ENCODE data around the gene PLIN5. TPM values are rescaled to one million over a fixed set of nuclear protein-coding genes. Genes with fewer than 3 reads are reported as not detected.
"Not testable (repeated sequence)": the region's sequence is repeated elsewhere in the genome, so short reads cannot be mapped to it uniquely, and the experiment has no call there.

Gene PLIN5
- polyA plus RNA-seq, 3 donors from 2014 or later: not detected

GRCh38 chr19:4543842-4544647 is 9.0 kb upstream of the PLIN5 start:
- H3K27ac Mint-ChIP-seq: no peak overlapping the region
- no peaks in the 10 kb centered on the region for H3K9me3 Mint-ChIP-seq
- no peak for DNase-seq
- H3K4me1 Mint-ChIP-seq: no peaks in the 10 kb centered on the region
- no peak overlapping the region for H3K4me3 Mint-ChIP-seq
- peaks cover 0 to 3% (median 1%) of the 10 kb centered on the region in 3 donors for H3K27me3 Mint-ChIP-seq (ENCODE audit: low read depth in 3 of 3)
- no peaks in the 10 kb centered on the region for H3K36me3 Mint-ChIP-seq

GRCh38 chr19:4542896-4543841 is 8.1 kb upstream of the PLIN5 start:
- DNase-seq: no peak
- no peaks in the 10 kb centered on the region for H3K9me3 Mint-ChIP-seq
- H3K36me3 Mint-ChIP-seq: no peaks in the 10 kb centered on the region
- H3K4me3 Mint-ChIP-seq: no peak overlapping the region
- peaks cover 0 to 3% (median 1%) of the 10 kb centered on the region in 3 donors for H3K27me3 Mint-ChIP-seq (ENCODE audit: low read depth in 3 of 3)
- no peaks in the 10 kb centered on the region for H3K4me1 Mint-ChIP-seq
- no peak overlapping the region for H3K27ac Mint-ChIP-seq

- H3K27ac Mint-ChIP-seq; H3K4me3 Mint-ChIP-seq; H3K4me1 Mint-ChIP-seq; H3K9me3 Mint-ChIP-seq; H3K36me3 Mint-ChIP-seq; DNase-seq; H3K27me3 Mint-ChIP-seq (ENCODE audit: low read depth in 3 of 3): not testable (repeated sequence)
Measured at GRCh38 chr19:4541806-4542145, 6.8 kb upstream of the PLIN5 start.

- DNase-seq: no peak
- no peaks in the 10 kb centered on the region for H3K36me3 Mint-ChIP-seq
- no peak overlapping the region for H3K27ac Mint-ChIP-seq
- no peak overlapping the region for H3K4me3 Mint-ChIP-seq
- H3K4me1 Mint-ChIP-seq: no peaks in the 10 kb centered on the region
- no peaks in the 10 kb centered on the region for H3K9me3 Mint-ChIP-seq
- peaks cover 0 to 4% (median 3%) of the 10 kb centered on the region in 3 donors for H3K27me3 Mint-ChIP-seq (ENCODE audit: low read depth in 3 of 3)
Measured at GRCh38 chr19:4541114-4541805, 6.2 kb upstream of the PLIN5 start.

DNA sequence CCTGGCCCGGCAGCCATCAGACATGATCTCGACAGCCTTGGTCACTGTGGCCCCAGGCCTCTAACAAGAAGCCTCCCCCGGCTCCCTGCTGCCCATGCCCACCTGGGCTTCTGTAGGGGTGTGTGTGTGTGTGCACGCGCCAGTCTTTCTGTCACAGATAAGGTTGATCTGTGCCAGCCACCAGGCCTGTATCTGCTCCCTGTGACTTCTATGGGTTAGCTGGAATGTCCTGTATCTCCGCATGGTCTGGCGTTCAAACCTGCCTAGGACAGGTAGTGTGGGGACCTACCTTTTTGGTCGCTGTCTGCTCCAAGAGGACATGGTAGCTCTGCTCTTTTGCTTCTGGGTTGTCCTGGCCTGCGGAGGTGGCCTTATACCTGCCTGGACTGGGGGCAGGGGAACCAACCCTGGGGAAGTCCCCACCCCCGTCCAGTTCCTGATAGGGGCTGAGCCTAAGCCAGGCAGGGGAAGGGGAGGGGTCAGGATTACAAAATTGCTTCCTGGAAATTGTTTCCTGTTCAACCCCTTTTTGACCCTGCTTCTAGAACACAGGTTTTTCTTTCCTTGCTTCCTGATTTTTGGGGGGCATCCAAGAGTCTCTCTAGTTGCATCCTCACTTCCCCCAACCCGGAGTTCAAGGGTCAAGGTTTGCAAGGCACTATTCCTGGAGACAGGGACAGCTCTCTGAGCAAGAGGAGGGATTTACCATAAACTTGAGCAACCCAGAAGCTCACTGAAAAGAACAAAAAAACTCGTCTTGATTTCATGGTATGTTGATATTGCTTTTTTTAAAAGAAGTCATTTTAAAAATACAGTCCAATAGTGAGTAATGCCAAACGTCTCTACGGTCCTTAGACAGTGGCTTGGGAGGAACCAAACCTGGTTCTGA is 4.9 kb upstream of the PLIN5 start, which contains the start of gene LRG1:
Gene LRG1, minus strand, starts transcription at position 344 of the 889 bp plus-strand sequence. Its CDS starts 23 bp downstream, at position 321.
- H3K27me3 Mint-ChIP-seq (ENCODE audit: low read depth in 3 of 3): peaks cover 0 to 4% (median 4%) of the 10 kb centered on the region in 3 donors

DNA sequence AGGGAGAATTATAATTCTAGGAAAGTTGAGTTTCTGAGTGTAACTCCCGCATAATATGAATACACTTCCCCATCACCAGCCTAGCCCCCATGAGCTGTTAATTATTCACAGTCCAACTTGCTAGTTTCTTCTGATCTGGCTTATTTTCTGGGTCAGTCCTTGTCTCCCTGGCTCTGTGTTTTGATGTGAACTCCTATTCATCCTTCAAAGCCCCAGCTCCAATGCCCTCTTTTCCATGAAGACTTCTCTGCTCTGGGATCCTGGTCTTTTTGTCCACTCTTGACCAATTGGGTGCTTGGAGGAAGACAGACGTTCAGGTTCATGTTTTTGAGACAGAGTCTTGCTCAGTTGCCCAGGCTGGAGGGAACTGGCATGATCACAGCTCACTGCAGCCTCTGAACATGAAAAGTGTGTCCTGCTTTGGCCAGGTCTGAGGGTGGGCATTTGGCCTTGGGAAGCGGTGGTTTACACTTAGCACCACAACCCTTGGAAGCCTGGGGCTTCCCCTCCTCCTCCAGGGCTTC is 4.2 kb upstream of the PLIN5 start:
- Mint-ChIP-seq H3K4me3 (no peak overlapping the region), H3K27me3 (ENCODE audit: low read depth in 3 of 3) (peaks cover 0 to 6% (median 4%) of the 10 kb centered on the region in 3 donors), H3K4me1 (peaks cover 0 to 2% of the 10 kb centered on the region in 2 donors), H3K9me3 (no peaks in the 10 kb centered on the region), H3K27ac (no peak overlapping the region), H3K36me3 (no peaks in the 10 kb centered on the region)
- DNase-seq: no peak

More for the DNA sequence above, 4.9 kb upstream of the PLIN5 start, which contains the start of gene LRG1:
- Mint-ChIP-seq H3K4me3 (no peak within 1 kb of the TSS), H3K4me1 (peaks cover 0 to 2% of the 10 kb centered on the region in 2 donors), H3K27ac (no peak within 1 kb of the TSS), H3K36me3 (no peaks in the 10 kb centered on the region), H3K9me3 (no peaks in the 10 kb centered on the region)
- no peak for DNase-seq

DNA sequence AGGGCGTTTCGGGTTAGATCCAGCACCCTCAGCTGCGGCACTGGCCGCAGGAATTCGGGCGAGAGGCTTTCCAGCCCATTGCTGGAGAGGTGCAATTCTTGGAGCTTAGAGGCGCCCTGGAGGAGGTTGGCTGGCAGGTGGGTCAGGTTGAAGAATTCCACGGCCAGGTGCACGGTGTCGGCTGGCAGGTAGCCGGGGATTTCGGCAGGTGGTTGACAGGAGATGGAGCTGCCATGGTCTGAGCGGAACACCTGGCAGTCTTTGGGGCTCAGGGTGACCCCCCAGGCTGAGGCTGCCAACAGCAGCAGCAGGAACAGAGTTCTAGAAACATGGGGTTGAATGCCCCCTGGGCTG is 3.6 kb upstream of the PLIN5 start:
- peaks cover 0 to 2% of the 10 kb centered on the region in 2 donors for H3K4me1 Mint-ChIP-seq

GRCh38 chr19:4537953-4538600 is 3.1 kb upstream of the PLIN5 start:
- Mint-ChIP-seq H3K36me3 (no peaks in the 10 kb centered on the region), H3K27me3 (ENCODE audit: low read depth in 3 of 3) (peaks cover 4 to 6% (median 4%) of the 10 kb centered on the region in 3 donors), H3K27ac (no peak overlapping the region), H3K4me3 (no peak overlapping the region), H3K4me1 (peaks cover 0 to 2% of the 10 kb centered on the region in 2 donors), H3K9me3 (no peaks in the 10 kb centered on the region)
- no peak for DNase-seq

More for the DNA sequence above, 3.6 kb upstream of the PLIN5 start:
- H3K27me3 Mint-ChIP-seq (ENCODE audit: low read depth in 3 of 3): peaks cover 2 to 6% (median 4%) of the 10 kb centered on the region in 3 donors
- H3K27ac Mint-ChIP-seq: no peak overlapping the region
- H3K4me3 Mint-ChIP-seq: no peak overlapping the region
- no peaks in the 10 kb centered on the region for H3K9me3 Mint-ChIP-seq
- no peaks in the 10 kb centered on the region for H3K36me3 Mint-ChIP-seq
- no peak for DNase-seq

DNA sequence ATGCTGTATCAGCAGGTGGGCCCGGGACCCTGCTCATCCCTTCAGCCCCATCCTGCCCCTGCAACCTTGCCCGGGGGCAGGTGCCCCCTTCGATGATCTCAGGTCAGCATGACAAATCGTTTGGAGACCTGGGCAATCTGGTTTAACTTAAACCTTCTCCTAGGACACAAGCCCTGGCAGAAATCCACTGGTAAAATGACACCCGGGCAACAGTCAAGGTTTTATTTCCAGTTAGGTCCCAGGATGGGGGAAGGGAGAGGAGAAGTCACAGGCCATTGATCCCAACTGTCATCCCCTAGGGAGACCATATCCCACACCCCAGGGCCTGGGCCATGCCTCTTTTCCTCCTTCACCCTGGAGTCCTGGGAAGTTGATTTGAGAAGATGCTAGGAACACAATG is 1.8 kb upstream of the PLIN5 start:
- peaks cover 0 to 2% of the 10 kb centered on the region in 2 donors for H3K4me1 Mint-ChIP-seq
- no peaks in the 10 kb centered on the region for H3K36me3 Mint-ChIP-seq
- H3K27me3 Mint-ChIP-seq (ENCODE audit: low read depth in 3 of 3): peaks cover 4 to 6% (median 4%) of the 10 kb centered on the region in 3 donors
- DNase-seq: no peak
- no peak overlapping the region for H3K4me3 Mint-ChIP-seq
- H3K27ac Mint-ChIP-seq: no peak overlapping the region
- H3K9me3 Mint-ChIP-seq: no peaks in the 10 kb centered on the region

GRCh38 chr19:4533835-4534424 is 1.1 kb downstream of the PLIN5 start:
- no peak overlapping the region for H3K27ac Mint-ChIP-seq
- H3K27me3 Mint-ChIP-seq (ENCODE audit: low read depth in 3 of 3): peaks cover 4 to 8% (median 6%) of the 10 kb centered on the region in 3 donors
- no peak for DNase-seq
- H3K36me3 Mint-ChIP-seq: no peaks in the 10 kb centered on the region
- peaks cover 0 to 2% of the 10 kb centered on the region in 2 donors for H3K4me1 Mint-ChIP-seq
- H3K4me3 Mint-ChIP-seq: no peak overlapping the region
- no peaks in the 10 kb centered on the region for H3K9me3 Mint-ChIP-seq

DNA sequence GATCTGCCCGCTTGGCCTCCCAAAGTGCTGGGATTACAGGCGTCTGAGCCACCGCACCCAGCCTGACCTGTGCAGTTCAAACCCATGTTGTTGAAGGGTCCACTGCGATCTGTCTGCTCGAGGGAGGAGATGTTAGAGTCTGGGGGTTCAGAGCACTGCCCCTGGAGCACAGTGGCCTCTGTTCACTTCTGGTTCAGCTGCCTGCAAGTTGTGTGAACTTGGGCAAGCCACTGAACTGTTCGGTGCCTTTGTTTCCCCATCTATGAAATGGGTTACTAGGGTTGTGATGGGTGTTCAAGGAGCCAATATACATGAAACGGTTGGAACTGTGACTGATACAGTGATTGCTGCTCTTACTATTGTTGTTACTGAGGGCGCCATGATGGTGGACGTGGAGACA is 1.7 kb downstream of the PLIN5 start:
- Mint-ChIP-seq H3K4me1 (peaks cover 0 to 2% of the 10 kb centered on the region in 2 donors), H3K36me3 (no peaks in the 10 kb centered on the region), H3K27ac (no peak overlapping the region), H3K27me3 (ENCODE audit: low read depth in 3 of 3) (peaks cover 6 to 8% (median 6%) of the 10 kb centered on the region in 3 donors), H3K4me3 (no peak overlapping the region), H3K9me3 (no peaks in the 10 kb centered on the region)
- DNase-seq: no peak

DNA sequence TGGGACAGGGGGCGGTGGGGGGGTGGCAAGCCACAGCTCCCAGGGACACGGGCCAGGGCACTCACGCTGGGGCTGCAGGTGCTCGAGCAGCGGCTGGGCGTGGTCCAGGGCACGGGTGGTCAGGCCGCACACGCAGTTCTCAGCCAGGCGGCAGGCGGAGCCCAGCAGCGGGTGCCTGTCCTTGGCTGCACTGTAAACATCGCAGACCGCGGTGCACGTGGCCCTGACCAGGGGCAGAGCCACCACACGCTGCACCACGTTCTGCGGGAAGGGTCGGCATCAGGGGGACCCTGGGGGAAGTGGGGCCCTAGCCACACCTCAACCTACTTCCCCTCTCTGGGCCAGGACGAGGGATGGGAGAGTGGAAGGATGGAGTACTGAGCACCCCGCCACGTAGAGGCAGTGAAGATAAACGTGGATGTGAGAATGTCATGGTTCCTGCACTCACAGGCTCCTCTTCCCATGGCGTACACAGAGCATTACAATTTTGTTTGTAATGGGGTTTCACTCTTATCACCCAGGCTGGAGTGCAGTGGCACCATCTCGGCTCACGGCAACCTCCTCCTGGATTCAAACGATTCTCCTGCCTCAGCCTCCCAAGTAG is 3.4 kb downstream of the PLIN5 start:
- no peaks in the 10 kb centered on the region for H3K36me3 Mint-ChIP-seq
- no peak for DNase-seq
- peaks cover 4 to 6% (median 6%) of the 10 kb centered on the region in 3 donors for H3K27me3 Mint-ChIP-seq (ENCODE audit: low read depth in 3 of 3)
- H3K9me3 Mint-ChIP-seq: no peaks in the 10 kb centered on the region
- H3K4me3 Mint-ChIP-seq: no peak overlapping the region
- H3K27ac Mint-ChIP-seq: no peak overlapping the region
- H3K4me1 Mint-ChIP-seq: peaks cover 0 to 2% of the 10 kb centered on the region in 2 donors

All from immature natural killer cell (primary cell).